GM12872 (cell line): ENCODE measurements around the gene ARFRP1.

Experiments used
- CTCF ChIP-seq: IDR thresholded peaks from 3 replicates; pipeline ENCODE4 v1.5.1; 2011; ENCODE audit warnings: low read depth, mild to moderate bottlenecking, low read length, moderate library complexity; ENCODE audit not compliant: insufficient read depth

ARFRP1 gene

GRCh38 chr20:63680857-63681608, 26.7 kb downstream of the ARFRP1 start:
- no peak for TF ChIP-seq CTCF

DNA sequence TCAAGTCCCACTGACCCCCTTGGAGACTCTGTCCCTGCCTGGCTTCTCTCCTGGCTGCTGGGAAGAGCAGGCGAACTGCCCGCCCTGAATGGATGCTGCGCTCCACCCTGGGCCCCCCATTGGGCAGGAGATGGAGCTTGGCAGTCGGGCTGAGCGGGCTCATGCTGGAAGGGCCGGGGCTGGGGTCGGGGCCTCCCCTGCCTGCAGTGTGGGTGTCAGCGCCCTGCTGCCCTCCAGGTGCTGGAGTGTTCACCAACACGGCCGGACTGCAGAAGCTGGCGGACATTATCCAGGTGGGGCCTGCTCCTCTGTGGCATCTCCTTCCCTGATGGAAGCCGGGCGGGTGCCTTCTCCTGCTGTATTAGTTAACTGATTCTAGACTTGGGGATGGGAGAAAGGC, 27.3 kb downstream of the ARFRP1 start:
- TF ChIP-seq CTCF = no peak

DNA sequence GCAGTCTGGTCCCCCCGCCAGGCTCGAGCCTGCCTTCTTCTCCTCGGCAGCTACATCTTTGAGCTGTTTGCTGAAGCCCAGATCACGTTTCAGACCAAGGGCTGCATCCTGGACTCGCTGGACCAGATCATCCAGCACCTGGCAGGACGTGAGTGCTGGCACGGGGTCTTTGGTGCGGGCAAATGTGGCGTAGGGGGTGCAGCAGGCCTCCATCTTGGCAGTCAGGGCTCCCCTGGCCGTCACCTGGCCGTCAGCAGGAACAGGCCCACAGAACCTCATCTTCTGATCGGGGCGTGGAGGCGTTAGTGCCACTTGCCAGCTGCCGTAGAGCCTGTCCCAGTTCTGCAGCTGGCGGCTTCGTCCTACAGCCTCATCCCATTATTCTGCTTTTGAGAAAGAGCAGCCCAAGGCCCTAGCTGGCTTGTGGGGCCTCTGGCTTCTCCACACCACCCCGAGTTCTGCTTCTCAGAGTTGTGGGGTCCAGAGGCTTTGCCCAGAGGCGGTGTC, 27.9 kb downstream of the ARFRP1 start:
- TF ChIP-seq CTCF = no peak

DNA sequence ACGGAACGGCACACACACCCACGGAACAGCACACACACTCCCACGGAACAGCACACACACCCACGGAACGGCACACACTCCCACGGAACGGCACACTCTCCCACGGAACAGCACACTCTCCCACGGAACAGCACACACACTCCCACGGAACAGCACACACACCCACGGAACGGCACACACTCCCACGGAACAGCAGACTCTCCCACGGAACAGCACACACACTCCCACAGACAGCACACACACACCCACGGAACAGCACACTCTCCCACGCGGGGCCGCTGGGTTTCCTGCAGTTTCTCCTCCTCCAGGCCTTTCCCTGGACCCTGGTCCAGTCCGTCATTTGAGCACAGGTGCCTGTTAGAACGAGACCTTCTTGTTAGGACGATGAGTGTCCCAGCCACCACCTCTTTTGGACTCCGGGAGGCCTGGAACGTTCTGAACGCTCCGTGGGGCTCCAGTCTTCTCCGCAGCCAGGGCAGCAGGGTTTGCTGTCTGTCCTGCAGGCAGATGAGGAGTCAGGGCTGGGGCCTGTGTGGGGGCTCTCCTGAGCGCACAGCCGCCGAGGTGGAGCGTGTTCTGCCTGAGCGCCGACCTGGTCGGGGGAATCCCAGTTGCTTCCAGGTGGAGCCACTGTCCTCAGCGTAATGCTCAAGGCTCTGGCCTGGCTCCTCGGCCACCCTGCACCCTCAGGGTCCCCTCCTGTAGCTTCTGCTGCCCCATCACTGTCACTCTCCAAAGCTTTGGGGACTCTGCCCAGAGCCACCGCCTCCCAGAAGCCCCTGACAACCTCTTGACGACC, 28.9 kb downstream of the ARFRP1 start:
- no peak for TF ChIP-seq CTCF

DNA sequence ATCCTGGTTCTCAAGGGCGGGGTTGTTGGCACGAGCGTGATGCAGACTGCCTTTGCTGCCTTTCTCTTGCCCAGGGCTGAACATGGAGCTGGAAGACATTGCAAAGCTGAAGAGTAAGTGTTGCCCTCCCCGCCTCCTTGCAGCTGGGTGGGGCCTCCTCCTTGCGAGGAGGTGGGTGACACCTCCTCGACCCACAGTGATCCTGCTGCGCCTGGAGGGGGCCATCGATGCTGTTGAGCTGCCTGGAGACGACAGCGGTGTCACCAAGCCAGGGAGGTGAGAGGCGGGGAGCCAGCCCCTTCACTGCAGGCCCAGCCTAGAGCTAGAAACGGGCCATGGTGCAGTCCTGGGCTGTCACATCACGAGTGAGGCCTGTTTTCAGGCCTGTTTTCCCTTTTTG, 29.7 kb downstream of the ARFRP1 start:
- no peak for TF ChIP-seq CTCF

DNA sequence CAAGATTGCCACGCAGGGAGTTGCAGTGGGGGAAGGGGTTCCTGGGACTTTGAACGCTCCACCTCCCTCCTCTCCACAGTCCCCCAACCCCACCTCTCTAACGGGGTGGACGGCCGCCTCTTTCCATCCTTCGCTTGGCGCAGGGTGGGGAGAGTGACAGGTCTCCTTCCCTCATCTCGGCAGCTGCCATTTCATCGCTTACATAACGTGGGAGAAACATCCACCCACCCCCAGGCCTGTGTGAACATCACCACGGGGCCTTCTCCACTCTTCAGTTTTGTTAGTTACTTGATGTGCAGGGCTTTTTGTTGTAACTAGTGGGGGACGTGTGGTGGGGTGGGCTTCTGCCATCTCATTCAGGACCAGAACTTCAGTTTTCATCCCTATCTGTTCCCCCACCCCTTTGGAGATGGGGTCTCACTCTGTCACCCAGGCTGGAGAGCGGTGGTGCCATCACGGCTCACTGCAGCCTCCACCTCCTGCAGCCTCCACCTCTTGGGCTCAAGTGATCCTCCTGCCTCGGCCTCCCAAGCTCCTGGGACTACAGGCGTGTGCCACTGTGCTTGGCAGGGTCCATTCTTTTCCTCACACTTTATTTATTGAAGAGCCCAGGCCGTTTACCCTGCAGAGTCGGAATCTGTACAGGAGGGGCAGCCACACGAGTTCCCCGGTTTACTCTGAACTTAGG, 32.0 kb downstream of the ARFRP1 start:
- TF ChIP-seq CTCF = no peak

DNA sequence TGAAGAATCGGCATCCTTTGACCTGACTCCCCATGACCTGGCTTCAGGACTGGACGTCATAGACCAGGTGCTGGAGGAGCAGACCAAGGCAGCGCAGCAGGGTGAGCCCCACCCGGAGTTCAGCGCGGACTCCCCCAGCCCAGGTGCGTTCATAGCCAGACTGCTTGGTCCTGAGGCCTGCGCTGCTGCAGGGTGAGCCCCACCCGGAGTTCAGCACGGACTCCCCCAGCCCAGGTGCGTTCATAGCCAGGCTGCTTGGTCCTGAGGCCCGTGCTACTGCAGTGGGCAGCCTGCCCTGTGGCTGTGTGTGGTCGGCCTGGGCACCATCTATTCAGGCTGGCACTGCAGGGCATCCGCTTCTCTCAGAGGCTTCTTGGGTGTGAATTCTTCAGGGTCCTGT, 33.8 kb downstream of the ARFRP1 start:
- TF ChIP-seq CTCF = no peak
